GM12878 (cell line): ENCODE results near the gene BBX. TPM values are rescaled to one million over a fixed set of nuclear protein-coding genes. Genes with fewer than 3 reads are reported as not detected.

Source experiments
- ATAC-seq: fragments of 200-7000 bp; cut with Tn5 transposase; 3 replicates; pipeline ENCODE4 v1.9.1; 2020; ENCODE audit warnings: mild to moderate bottlenecking, moderate library complexity
- BruUV-seq: library from RNA; stranded (reverse); fragments of 400-500 nt; replicated peaks from 2 replicates; lab custom pipeline; 2021; lab: Mats Ljungman, UMichigan
- CTCF ChIA-PET: fragments of 300-600 bp; sonication (Branson Sonifier 250); formaldehyde crosslinking; extraction: SDS; loops from one replicate; lab custom pipeline; 2021; ENCODE audit warnings: inconsistent platforms; lab: Yijun Ruan, JAX
- POLR2A ChIA-PET: fragments of 350-600 bp; formaldehyde crosslinking; extraction: SDS; loops from one replicate; lab custom pipeline; 2021; ENCODE audit warnings: inconsistent platforms; lab: Charles Lee
- RAD21 ChIA-PET: fragments of 300-600 bp; sonication (Branson Sonifier 250); formaldehyde crosslinking; loops from one replicate; lab custom pipeline; 2023; ENCODE audit warnings: antibody characterized with exemption; ENCODE audit not compliant: unreplicated experiment; lab: Charles Lee
- SMC1A ChIA-PET: fragments of 300-600 bp; sonication (Branson Sonifier 250); formaldehyde crosslinking; loops from one replicate; lab custom pipeline; 2023; ENCODE audit not compliant: unreplicated experiment, uncharacterized antibody; lab: Charles Lee
- DNase-seq: peaks from one replicate; pipeline ENCODE4 v3.0.0-alpha.2; 2011; ENCODE audit warnings: low read depth, low spot score
- FAIRE-seq: peaks from 3 replicates; lab custom pipeline; 2011; peaks lifted over from hg19 to GRCh38; lab: Jason Lieb, UNC
- H2AFZ ChIP-seq: 2 replicates; pipeline ENCODE4 v1.6.0; 2011; ENCODE audit warnings: low read depth, low read length, control low read depth; ENCODE audit not compliant: control insufficient read depth
- H3K27ac ChIP-seq: 2 replicates; pipeline ENCODE4 v1.5.1; 2011; ENCODE audit warnings: control low read depth; ENCODE audit not compliant: control insufficient read depth, insufficient read depth
- H3K27me3 ChIP-seq, 2 experiments: replicated peaks in 1 of 2; 2 replicates each; pipeline versions ENCODE4 v1.6.0 to v1.6.1; 2011; ENCODE audit warnings: low read length in 1 of 2; ENCODE audit not compliant: control insufficient read depth in 2 of 2, insufficient read depth in 2 of 2
- H3K36me3 ChIP-seq, 2 experiments: 2 replicates each; pipeline ENCODE4 v1.5.1; 2011; ENCODE audit warnings: low read length in 1 of 2; ENCODE audit not compliant: control insufficient read depth in 2 of 2, insufficient read depth in 2 of 2
- H3K4me1 ChIP-seq: 2 replicates; pipeline ENCODE4 v1.6.1; 2011; ENCODE audit warnings: mild to moderate bottlenecking, low read length, moderate library complexity, mixed read lengths; ENCODE audit not compliant: control insufficient read depth, insufficient read depth
- H3K4me2 ChIP-seq: 2 replicates; pipeline ENCODE4 v1.6.0; 2011; ENCODE audit warnings: control low read depth; ENCODE audit not compliant: control insufficient read depth, insufficient read depth
- H3K4me3 ChIP-seq: fragments of 200-600 bp; sonication (generic); 2 replicates; pipeline ENCODE4 v1.5.1; 2016
- H3K79me2 ChIP-seq: 2 replicates; pipeline ENCODE4 v1.6.0; 2011; ENCODE audit warnings: low read length; ENCODE audit not compliant: control insufficient read depth, insufficient read depth
- H3K9ac ChIP-seq: 2 replicates; pipeline ENCODE4 v1.8.0; 2011; ENCODE audit warnings: low read length, control low read depth, mixed read lengths; ENCODE audit not compliant: control insufficient read depth, insufficient read depth
- H3K9me3 ChIP-seq: replicated peaks from 3 replicates; pipeline ENCODE4 v1.5.1; 2011; ENCODE audit warnings: mild to moderate bottlenecking, low read length; ENCODE audit not compliant: control insufficient read depth, insufficient read depth
- H4K20me1 ChIP-seq: 2 replicates; pipeline ENCODE4 v1.6.0; 2011; ENCODE audit not compliant: control insufficient read depth, insufficient read depth
- BRCA1 ChIP-seq: IDR thresholded peaks from 2 replicates; pipeline ENCODE4 v1.6.1; 2011; ENCODE audit warnings: low read depth, low read length, improper control_type of control experiment
- CBX5 ChIP-seq: sonication (generic); IDR thresholded peaks from 2 replicates; pipeline ENCODE4 v1.6.1; 2016; ENCODE audit warnings: low read depth, moderate library complexity, mild to moderate bottlenecking, inconsistent platforms
- CEBPZ ChIP-seq: fragments of 150-350 bp; IDR thresholded peaks from 2 replicates; pipeline ENCODE4 v1.6.1; 2016; ENCODE audit warnings: low read depth, low read length
- EZH2 ChIP-seq: IDR thresholded peaks from 2 replicates; pipeline ENCODE4 v1.6.1; 2012; ENCODE audit warnings: low read depth, mild to moderate bottlenecking, control low read depth, inconsistent platforms, low read length, borderline replicate concordance; ENCODE audit not compliant: control insufficient read depth
- GATAD2B ChIP-seq: fragments of 450-650 bp; conservative IDR thresholded peaks from 2 replicates; pipeline ENCODE4 v1.6.1; 2017; ENCODE audit warnings: low read depth, mild to moderate bottlenecking, moderate library complexity
- HDGF ChIP-seq: fragments of 450-650 bp; IDR thresholded peaks from 2 replicates; pipeline ENCODE4 v1.6.1; 2016; ENCODE audit warnings: antibody characterized with exemption
- ZNF274 ChIP-seq: IDR thresholded peaks from one replicate; pipeline ENCODE4 v1.8.0; 2011; ENCODE audit not compliant: insufficient read length, insufficient read depth
- ZNF687 ChIP-seq: fragments of 450-650 bp; IDR thresholded peaks from 2 replicates; pipeline ENCODE4 v1.6.1; 2017; ENCODE audit warnings: mild to moderate bottlenecking, moderate library complexity
- ZSCAN29 ChIP-seq: fragments of 450-650 bp; IDR thresholded peaks from 2 replicates; pipeline ENCODE4 v1.6.1; 2017; ENCODE audit warnings: mild to moderate bottlenecking, moderate library complexity
- WGBS: methylation state at CpG from one replicate; pipeline ENCODE4 v1.1.6; 2016; ENCODE audit warnings: low lambda C conversion rate; ENCODE audit not compliant: insufficient replicate concordance, insufficient coverage; ENCODE audit errors: missing lambda C conversion rate; 5-methylcytosine and 5-hydroxymethylcytosine counted together
- in situ Hi-C: fragments of 300-500 bp; cut with MboI; formaldehyde crosslinking; loops from 9 replicates; pipeline ENCODE4 v1.14.3; 2018; ENCODE audit warnings: mixed read lengths
- intact Hi-C: fragments of 100-400 bp; cut with micrococcal nuclease; formaldehyde crosslinking; loops from one replicate; pipeline ENCODE4 v1.14.2; 2022; ENCODE audit not compliant: unreplicated experiment
- polyA plus RNA-seq, 11 experiments: library from polyadenylated mRNA; depleted of rRNA in 4 of 11; unstranded in 6 of 11; stranded (reverse) in 5 of 11; fragments of >200 nt; fragmentation: Nextera tagmentation in 4 of 11; fragmentation: Illumina TruSeq in 1 of 11; extraction: Ambion mirVana in 4 of 11; extraction: Trizol in 1 of 11; gene quantifications; 1 replicate in 1 of 11; 2 replicates in 10 of 11; pipeline versions ENCODE4 v1.2.1 to v1.2.3, GENCODE V29; 2011 to 2016; ENCODE audit warnings: inconsistent platforms in 2 of 11, missing spikeins in 2 of 11, low read depth in 1 of 11
- total RNA-seq, 4 experiments: library from RNA; depleted of rRNA in 3 of 4; stranded (reverse); fragments of >200 nt in 3 of 4; fragmentation: Illumina TruSeq in 1 of 4; extraction: Trizol in 1 of 4; gene quantifications; 2 replicates each; pipeline versions ENCODE4 v1.2.1 to v1.2.3, GENCODE V29; 2013 to 2021
- TF ChIP-seq, protein P1 (sequence below): IDR thresholded peaks from 2 replicates; pipeline ENCODE4 v1.6.1; 2011; ENCODE audit warnings: low read depth, mild to moderate bottlenecking, low read length, moderate library complexity, borderline replicate concordance; ENCODE audit errors: extremely low read depth
- TF ChIP-seq, protein P2 (sequence below): fragments of 450-650 bp; IDR thresholded peaks from 2 replicates; pipeline ENCODE4 v1.6.1; 2017; ENCODE audit warnings: antibody characterized with exemption, mild to moderate bottlenecking, moderate library complexity

BBX gene
- total and polyA plus RNA-seq, 10 of the 15 experiments (the other 5 are each of a cell fraction or from before 2014, with no cell fraction given), result 13.3 to 38.5 (median 32.0) TPM

- TF ChIP-seq ZNF274 (no peak), HDGF (no peak)
These were observed 33.8 kb upstream of the BBX start (continued) for GRCh38 chr3:107488942-107489341.

GRCh38 chr3:107493134-107493533, 29.6 kb upstream of the BBX start:
- no peak overlapping the region for H3K9ac ChIP-seq
- WGBS, result 94% methylated on average over 1 of the region's 1 CpG
- FAIRE-seq (no peak), ATAC-seq (no peak), DNase-seq (no peak)
- no TSS peak for BruUV-seq
- H3K4me1 ChIP-seq, result no peaks in the 10 kb centered on the region
- H3K9me3 ChIP-seq, result no peaks in the 10 kb centered on the region
- intact Hi-C loops, result no loop called here
- H3K79me2 ChIP-seq, result no peaks in the 10 kb centered on the region
- no peaks in the 10 kb centered on the region for H4K20me1 ChIP-seq
- H3K4me2 ChIP-seq, result no peak overlapping the region
- H3K27ac ChIP-seq, result no peak overlapping the region
- H3K36me3 ChIP-seq, result no peaks in the 10 kb centered on the region
- RAD21 ChIA-PET, result no interaction called here
- no peaks in the 10 kb centered on the region for H3K27me3 ChIP-seq
- POLR2A ChIA-PET, result no interaction called here
- CTCF ChIA-PET, result interaction anchor here (1.2 kb wide), 1 partner anchor 15 kb away, joined by 3 read pairs; no protein-coding TSS in a partner anchor
- H2AFZ ChIP-seq, result no peak overlapping the region
- SMC1A ChIA-PET, result no interaction called here
- H3K4me3 ChIP-seq, result no peak overlapping the region
- in situ Hi-C loops, result no loop called here
- TF ChIP-seq EZH2, result no peak
- TF ChIP-seq CBX5, result no peak
- TF ChIP-seq, protein P1, sequence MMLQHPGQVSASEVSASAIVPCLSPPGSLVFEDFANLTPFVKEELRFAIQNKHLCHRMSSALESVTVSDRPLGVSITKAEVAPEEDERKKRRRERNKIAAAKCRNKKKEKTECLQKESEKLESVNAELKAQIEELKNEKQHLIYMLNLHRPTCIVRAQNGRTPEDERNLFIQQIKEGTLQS, result no peak
- TF ChIP-seq, protein P2, sequence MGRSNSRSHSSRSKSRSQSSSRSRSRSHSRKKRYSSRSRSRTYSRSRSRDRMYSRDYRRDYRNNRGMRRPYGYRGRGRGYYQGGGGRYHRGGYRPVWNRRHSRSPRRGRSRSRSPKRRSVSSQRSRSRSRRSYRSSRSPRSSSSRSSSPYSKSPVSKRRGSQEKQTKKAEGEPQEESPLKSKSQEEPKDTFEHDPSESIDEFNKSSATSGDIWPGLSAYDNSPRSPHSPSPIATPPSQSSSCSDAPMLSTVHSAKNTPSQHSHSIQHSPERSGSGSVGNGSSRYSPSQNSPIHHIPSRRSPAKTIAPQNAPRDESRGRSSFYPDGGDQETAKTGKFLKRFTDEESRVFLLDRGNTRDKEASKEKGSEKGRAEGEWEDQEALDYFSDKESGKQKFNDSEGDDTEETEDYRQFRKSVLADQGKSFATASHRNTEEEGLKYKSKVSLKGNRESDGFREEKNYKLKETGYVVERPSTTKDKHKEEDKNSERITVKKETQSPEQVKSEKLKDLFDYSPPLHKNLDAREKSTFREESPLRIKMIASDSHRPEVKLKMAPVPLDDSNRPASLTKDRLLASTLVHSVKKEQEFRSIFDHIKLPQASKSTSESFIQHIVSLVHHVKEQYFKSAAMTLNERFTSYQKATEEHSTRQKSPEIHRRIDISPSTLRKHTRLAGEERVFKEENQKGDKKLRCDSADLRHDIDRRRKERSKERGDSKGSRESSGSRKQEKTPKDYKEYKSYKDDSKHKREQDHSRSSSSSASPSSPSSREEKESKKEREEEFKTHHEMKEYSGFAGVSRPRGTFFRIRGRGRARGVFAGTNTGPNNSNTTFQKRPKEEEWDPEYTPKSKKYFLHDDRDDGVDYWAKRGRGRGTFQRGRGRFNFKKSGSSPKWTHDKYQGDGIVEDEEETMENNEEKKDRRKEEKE, result no peak
- no peak for TF ChIP-seq ZSCAN29
- TF ChIP-seq CEBPZ, result no peak
- no peak for TF ChIP-seq GATAD2B
- no peak for TF ChIP-seq ZNF687
- TF ChIP-seq BRCA1, result no peak
